ENCODE results near the gene SMC3.
A peak's percentile ranks its signal among the peaks of the same experiment; 100 is the strongest.
"Not testable (repeated sequence)": the region's sequence is repeated elsewhere in the genome, so short reads cannot be mapped to it uniquely, and the experiment has no call there.

Gene SMC3

GRCh38 chr10:110591760-110592159 is 24.3 kb downstream of the SMC3 start:
- DNase-seq: no peak

GRCh38 chr10:110597476-110597875 is 30.0 kb downstream of the SMC3 start:
- no peak for DNase-seq

- peak; percentile 7 for DNase-seq
These were observed 33.1 kb downstream of the SMC3 start for GRCh38 chr10:110600487-110601101.

GRCh38 chr10:110601581-110601980 is 34.1 kb downstream of the SMC3 start:
- no peak for DNase-seq

GRCh38 chr10:110608087-110608486 is 40.6 kb downstream of the SMC3 start:
- DNase-seq: no peak

- DNase-seq: peak; percentile 25
These were observed 42.1 kb downstream of the SMC3 start for GRCh38 chr10:110609605-110610004.

- peak; percentile 21 for DNase-seq
These were observed 42.8 kb downstream of the SMC3 start for GRCh38 chr10:110610308-110610774.

GRCh38 chr10:110610781-110611180 is 43.3 kb downstream of the SMC3 start:
- not testable (repeated sequence) for DNase-seq

- DNase-seq: no peak
These were observed 44.6 kb downstream of the SMC3 start for GRCh38 chr10:110612087-110612486.

- no peak for DNase-seq
These were observed 45.1 kb downstream of the SMC3 start for GRCh38 chr10:110612629-110613028.

- DNase-seq: no peak
These were observed 46.0 kb downstream of the SMC3 start for GRCh38 chr10:110613341-110613995.

GRCh38 chr10:110613996-110614495 is 46.6 kb downstream of the SMC3 start:
- no peak for DNase-seq

GRCh38 chr10:110615057-110615747 is 47.7 kb downstream of the SMC3 start:
- DNase-seq: no peak

- DNase-seq: no peak
These were observed 49.1 kb downstream of the SMC3 start for GRCh38 chr10:110616493-110617033.

- no peak for DNase-seq
These were observed 50.1 kb downstream of the SMC3 start for GRCh38 chr10:110617425-110618229.

GRCh38 chr10:110618230-110618610 is 50.7 kb downstream of the SMC3 start:
- DNase-seq: no peak

GRCh38 chr10:110619514-110620397 is 52.3 kb downstream of the SMC3 start:
- DNase-seq: no peak

- DNase-seq: no peak
These were observed 52.9 kb downstream of the SMC3 start for GRCh38 chr10:110620398-110620719.

GRCh38 chr10:110623316-110623715 is 55.8 kb downstream of the SMC3 start:
- not testable (repeated sequence) for DNase-seq

- DNase-seq: no peak
These were observed 57.9 kb downstream of the SMC3 start for GRCh38 chr10:110625356-110625894.
